Activated naive CD8-positive, alpha-beta T cell treated with anti-CD3 and anti-CD28 coated beads for 36 hours (primary cell): ENCODE data around the gene CHRDL1. TPM values are rescaled to one million over a fixed set of nuclear protein-coding genes. Genes with fewer than 3 reads are reported as not detected.
"Not testable (repeated sequence)": the region's sequence is repeated elsewhere in the genome, so short reads cannot be mapped to it uniquely, and the experiment has no call there.

Experiments
- DNase-seq: peaks from one replicate; pipeline ENCODE4 v3.0.0; 2021
- H3K27ac Mint-ChIP-seq: one replicate; pipeline ENCODE4 v1.8.0; 2022; ENCODE audit warnings: mild to moderate bottlenecking, moderate library complexity, mixed read lengths
- H3K27me3 Mint-ChIP-seq: one replicate; pipeline ENCODE4 v1.8.0; 2022; ENCODE audit warnings: mild to moderate bottlenecking, mixed read lengths
- H3K36me3 Mint-ChIP-seq: one replicate; pipeline ENCODE4 v1.8.0; 2021; ENCODE audit warnings: mild to moderate bottlenecking, mixed read lengths
- H3K4me1 Mint-ChIP-seq: one replicate; pipeline ENCODE4 v1.8.0; 2021; ENCODE audit warnings: mixed read lengths
- H3K4me3 Mint-ChIP-seq: one replicate; pipeline ENCODE4 v1.8.0; 2022; ENCODE audit warnings: mild to moderate bottlenecking, moderate library complexity, mixed read lengths
- H3K9me3 Mint-ChIP-seq: one replicate; pipeline ENCODE4 v1.8.0; 2022; ENCODE audit warnings: mixed read lengths
- total RNA-seq, 2 experiments: library from RNA; stranded (reverse); gene quantifications; one replicate each; pipeline ENCODE4 v1.2.3, GENCODE V29; 2021

CHRDL1 gene
- total RNA-seq, 2 experiments from 2014 or later: not detected

DNA sequence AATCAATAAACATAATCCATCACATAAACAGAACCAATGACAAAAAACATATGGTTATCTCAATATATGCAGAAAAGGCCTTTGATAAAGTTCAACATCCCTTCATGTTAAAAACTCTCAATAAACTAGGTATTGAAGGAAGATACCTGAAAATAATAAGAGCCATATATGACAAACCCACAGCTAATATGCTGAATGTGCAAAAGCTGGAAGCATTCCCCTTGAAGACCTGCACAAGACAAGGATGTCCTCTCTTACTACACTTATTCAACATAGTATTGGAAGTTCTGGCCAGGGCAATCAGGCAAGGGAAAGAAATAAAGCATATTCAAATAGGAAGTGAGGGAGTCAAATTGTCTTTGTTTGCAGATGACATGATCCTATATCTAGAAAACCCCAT is 141.3 kb downstream of the CHRDL1 start:
- H3K4me1 Mint-ChIP-seq, H3K27ac Mint-ChIP-seq, H3K27me3 Mint-ChIP-seq, DNase-seq, H3K4me3 Mint-ChIP-seq, H3K36me3 Mint-ChIP-seq, H3K9me3 Mint-ChIP-seq: not testable (repeated sequence)

DNA sequence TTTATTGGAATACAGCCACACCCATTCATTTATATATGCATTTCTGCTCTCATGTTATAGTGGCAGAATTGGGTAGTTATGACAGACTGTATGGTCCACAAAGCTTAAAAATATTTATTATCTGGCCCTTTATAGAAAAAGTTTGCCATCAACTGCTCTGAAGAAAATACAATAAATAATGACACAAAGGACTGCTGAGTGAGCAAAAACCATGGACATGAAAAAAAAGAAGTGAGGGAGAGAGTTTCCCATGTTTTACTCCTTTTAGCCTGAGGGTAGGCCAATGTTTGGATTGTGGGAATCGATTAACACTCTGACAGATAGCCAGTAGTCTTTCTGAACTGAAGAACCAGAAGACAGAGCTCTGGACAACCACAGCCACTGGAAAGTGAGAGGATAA is 149.2 kb downstream of the CHRDL1 start:
- H3K4me3 Mint-ChIP-seq: no peak overlapping the region

More for the DNA sequence above, 149.2 kb downstream of the CHRDL1 start:
- DNase-seq: no peak
- Mint-ChIP-seq H3K27ac (no peak overlapping the region), H3K27me3 (no peaks in the 10 kb centered on the region), H3K9me3 (peaks cover 1% of the 10 kb centered on the region), H3K4me1 (no peaks in the 10 kb centered on the region), H3K36me3 (peaks cover 2% of the 10 kb centered on the region)
